ENCODE data around the gene DNAJC13.

The DNAJC13 gene

DNA sequence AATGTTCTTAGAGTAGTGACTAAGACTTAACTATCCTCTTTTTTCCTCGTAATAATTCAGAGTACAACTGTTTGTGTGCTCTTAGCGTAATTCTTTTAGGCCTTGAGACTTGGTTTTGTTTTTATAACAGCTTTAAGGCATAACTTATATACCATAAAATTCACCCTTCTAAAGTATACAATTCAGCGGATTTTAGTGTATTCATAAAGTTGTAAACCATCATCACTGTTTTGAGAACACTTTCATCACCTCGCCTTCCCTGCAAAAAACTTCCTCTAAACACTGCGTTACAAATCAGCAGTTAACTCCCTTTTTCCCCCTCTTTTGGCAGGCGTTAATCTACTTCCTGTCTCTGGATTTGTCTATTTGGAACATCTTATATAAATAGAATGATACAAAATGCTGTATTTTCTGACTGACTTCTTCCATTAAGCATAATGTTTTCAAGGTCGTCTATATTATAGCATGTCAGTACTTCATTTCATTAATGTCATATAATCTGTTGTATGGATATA, 18.7 kb downstream of the DNAJC13 start:
- CTCF ChIA-PET: interaction anchor here (1.5 to 1.8 kb wide), 3 partner anchors 8 to 37 kb away, joined by 3 to 5 read pairs (median 3); no protein-coding TSS in a partner anchor
- POLR2A ChIA-PET: no interaction called here
- TF ChIP-seq, protein P1, sequence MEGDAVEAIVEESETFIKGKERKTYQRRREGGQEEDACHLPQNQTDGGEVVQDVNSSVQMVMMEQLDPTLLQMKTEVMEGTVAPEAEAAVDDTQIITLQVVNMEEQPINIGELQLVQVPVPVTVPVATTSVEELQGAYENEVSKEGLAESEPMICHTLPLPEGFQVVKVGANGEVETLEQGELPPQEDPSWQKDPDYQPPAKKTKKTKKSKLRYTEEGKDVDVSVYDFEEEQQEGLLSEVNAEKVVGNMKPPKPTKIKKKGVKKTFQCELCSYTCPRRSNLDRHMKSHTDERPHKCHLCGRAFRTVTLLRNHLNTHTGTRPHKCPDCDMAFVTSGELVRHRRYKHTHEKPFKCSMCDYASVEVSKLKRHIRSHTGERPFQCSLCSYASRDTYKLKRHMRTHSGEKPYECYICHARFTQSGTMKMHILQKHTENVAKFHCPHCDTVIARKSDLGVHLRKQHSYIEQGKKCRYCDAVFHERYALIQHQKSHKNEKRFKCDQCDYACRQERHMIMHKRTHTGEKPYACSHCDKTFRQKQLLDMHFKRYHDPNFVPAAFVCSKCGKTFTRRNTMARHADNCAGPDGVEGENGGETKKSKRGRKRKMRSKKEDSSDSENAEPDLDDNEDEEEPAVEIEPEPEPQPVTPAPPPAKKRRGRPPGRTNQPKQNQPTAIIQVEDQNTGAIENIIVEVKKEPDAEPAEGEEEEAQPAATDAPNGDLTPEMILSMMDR (IDR thresholded peaks at IDR 0.05; ENCODE audit: control extremely low read depth, extremely low read depth, low read depth, missing control alignments): no peak
- DNase-seq (ENCODE audit: extremely low spot score): no peak

DNA sequence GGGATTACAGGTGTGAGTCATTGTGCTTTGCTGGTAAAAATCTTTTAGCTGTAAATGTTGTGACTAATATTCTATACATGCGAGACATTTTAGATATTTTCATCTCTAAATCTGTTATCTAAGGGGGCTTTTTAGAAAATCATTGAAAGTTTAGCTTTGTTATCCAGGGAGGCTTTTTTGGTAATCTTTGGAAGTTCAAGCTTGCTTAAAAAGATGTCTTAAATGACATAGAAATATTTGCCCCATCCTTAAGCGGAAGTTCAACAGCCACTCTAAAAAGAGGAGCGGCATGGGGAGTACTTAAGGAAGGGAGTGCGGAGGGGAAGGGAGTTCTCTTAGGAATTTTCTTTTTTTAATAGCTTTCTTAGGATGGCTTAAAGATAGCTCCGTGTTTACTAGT, 26.1 kb downstream of the DNAJC13 start:
- no peak for DNase-seq (ENCODE audit: extremely low spot score)
- CTCF ChIA-PET: interaction anchor here (0.9 to 1.6 kb wide), 8 partner anchors 8 to 93 kb away, joined by 3 to 5 read pairs (median 3); no protein-coding TSS in a partner anchor
- POLR2A ChIA-PET: no interaction called here
- TF ChIP-seq, protein P1 (IDR thresholded peaks at IDR 0.05; ENCODE audit: control extremely low read depth, extremely low read depth, low read depth, missing control alignments): no peak

GRCh38 chr3:132444383-132444782, 27.1 kb downstream of the DNAJC13 start:
- TF ChIP-seq, protein P1 (IDR thresholded peaks at IDR 0.05; ENCODE audit: control extremely low read depth, extremely low read depth, low read depth, missing control alignments): no peak
- ChIA-PET CTCF (interaction anchor here (1.5 kb wide), 1 partner anchor 14 kb away, joined by 3 read pairs; no protein-coding TSS in a partner anchor), POLR2A (no interaction called here)
- DNase-seq (ENCODE audit: extremely low spot score): no peak

DNA sequence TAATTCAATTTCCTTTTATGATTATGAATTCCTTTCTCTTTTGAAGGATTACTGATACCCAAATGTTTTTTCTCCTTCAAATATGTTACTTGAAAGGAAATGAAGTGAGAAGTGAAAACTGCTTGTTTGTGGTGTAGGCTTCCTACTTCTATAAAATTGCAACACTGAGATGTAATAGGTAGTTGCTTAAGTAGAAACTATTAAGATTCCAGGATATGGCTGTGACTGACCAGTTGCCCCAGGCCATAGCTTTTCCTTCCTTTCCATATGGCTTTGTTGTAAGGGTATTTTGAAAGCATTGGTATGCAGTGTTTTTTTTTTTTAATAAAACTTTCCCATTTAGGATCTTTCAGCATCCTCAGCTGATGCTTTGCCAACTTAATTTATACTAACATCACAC, 28.5 kb downstream of the DNAJC13 start:
- TF ChIP-seq, protein P1 (IDR thresholded peaks at IDR 0.05; ENCODE audit: control extremely low read depth, extremely low read depth, low read depth, missing control alignments): no peak
- POLR2A ChIA-PET: no interaction called here
- CTCF ChIA-PET: interaction anchor here (1.0 kb wide), 1 partner anchor 8 kb away, joined by 3 read pairs; no protein-coding TSS in a partner anchor
- DNase-seq (ENCODE audit: extremely low spot score): no peak

- ChIA-PET POLR2A (no interaction called here), CTCF (interaction anchor here (1.1 to 1.3 kb wide), 3 partner anchors 15 to 41 kb away, joined by 3 to 4 read pairs (median 3); no protein-coding TSS in a partner anchor)
- TF ChIP-seq, protein P1 (IDR thresholded peaks at IDR 0.05; ENCODE audit: control extremely low read depth, extremely low read depth, low read depth, missing control alignments): no peak
- DNase-seq (ENCODE audit: extremely low spot score): no peak
Observed at GRCh38 chr3:132448216-132448961, 31.1 kb downstream of the DNAJC13 start.

DNA sequence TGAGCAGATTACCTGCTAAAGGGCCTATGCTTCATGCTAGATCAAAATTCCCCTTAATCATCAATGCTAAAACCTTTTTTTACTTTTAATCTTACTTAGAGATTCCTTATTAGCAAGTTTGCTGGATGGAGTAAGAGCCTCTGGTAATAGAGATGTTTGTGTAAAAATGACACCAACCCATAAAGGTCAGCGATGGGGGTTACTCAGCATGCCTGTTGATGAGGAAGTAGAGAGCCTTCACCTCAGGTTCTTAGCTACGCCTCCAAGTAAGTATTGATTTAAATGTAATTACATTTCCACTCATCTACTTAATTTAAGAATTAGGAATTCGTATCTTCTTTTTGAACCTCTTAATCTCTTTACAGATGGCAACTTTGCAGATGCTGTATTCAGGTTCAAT, 38.8 kb downstream of the DNAJC13 start:
- ChIA-PET CTCF (interaction anchor here (0.8 to 1.3 kb wide), 3 partner anchors 14 to 75 kb away, joined by 3 read pairs; no protein-coding TSS in a partner anchor), POLR2A (no interaction called here)
- DNase-seq (ENCODE audit: extremely low spot score): no peak
- TF ChIP-seq, protein P1 (IDR thresholded peaks at IDR 0.05; ENCODE audit: control extremely low read depth, extremely low read depth, low read depth, missing control alignments): no peak
